HG03469 (cell line): Measurements from ENCODE around the gene TCF7L2.
"Not testable (repeated sequence)": the region's sequence is repeated elsewhere in the genome, so short reads cannot be mapped to it uniquely, and the experiment has no call there.

Experiments used
- ATAC-seq: cut with Tn5 transposase; IDR thresholded peaks from one replicate; pipeline ENCODE4 v1.9.1; 2021; ENCODE audit warnings: mild to moderate bottlenecking, moderate library complexity, moderate number of reproducible peaks; ENCODE audit not compliant: unreplicated experiment

The TCF7L2 gene

DNA sequence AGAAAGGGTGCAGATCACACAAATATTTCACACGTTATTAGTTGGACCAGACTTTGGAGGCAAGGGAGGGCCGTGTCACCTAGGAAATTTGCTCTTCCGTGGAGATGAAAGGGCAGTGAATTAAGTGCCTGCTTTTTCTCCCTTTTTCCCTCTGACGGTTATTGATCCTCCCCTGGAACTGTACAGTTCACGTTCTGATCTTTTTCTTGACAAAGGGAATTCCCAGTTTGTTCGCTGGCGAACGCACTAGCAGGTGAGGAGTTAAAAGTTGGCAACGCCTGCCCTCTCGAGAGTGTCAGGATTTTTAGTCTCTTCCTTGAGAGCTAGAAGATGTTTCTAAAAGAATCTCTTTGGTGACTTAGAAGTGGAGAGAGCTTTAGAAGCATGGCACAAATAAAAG, 111.5 kb downstream of the TCF7L2 start:
- ATAC-seq, result no peak

DNA sequence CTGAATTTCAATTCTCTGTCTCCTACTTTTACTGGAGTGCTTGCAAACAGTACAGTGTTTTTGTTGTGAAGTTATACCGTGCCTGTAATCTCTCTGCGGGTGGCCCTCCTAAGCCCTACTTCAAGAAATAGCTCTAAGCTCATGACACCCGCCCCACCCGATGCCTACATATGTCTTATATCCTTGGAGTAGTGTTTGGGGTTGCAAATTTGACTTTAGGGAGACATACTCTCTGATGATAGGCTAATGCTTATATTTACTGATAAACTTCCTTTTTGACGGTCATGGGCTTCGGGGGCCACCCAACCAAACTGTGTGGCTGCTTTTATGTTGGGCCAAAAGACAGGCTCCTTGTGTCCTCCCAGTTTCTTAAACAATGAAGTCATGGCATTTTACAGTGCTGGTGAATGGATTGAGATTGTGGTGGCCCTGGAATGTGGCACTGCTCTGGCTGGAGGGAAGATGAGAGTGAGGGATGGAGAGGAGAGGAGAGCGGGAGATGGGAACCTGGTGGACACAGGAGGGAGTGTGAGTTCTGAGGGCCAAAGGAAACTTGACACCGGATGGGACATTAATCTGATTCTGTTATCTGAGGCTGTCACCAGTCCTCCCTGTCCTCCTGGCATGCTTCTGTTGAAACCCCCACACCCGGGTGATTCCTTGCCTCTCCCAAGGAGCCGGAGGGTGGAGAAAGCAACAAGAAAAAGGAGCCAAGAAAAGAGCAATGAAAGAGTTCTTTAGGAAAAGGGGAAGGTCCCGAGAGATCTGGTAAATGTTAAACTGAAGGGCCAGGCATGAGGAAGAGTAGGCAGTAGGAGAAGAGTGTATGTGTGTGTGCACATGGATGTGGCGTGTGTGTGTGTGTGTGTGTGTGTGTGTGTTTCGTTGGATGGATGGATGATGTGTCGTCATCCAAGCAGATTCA, 113.3 kb downstream of the TCF7L2 start:
- no peak for ATAC-seq

DNA sequence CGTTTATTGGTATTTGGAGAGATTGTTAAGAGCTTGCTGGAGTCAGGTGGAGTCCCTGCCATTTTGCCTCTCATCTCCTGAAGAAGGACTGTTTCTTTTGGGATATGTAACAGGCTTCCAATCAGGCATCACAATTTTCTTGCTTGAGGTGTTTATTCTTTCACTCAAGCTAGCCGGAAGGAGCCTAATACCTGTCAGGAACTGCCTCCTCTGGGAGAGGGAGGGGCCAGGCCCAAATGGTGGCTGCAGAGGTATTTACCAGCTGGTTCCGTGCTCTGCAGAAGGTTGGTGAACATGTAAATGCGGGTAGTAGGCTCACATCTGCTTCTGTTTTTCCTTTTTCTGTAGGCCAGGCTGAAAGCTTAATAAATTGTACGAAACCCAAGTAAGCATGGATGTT, 114.0 kb downstream of the TCF7L2 start:
- ATAC-seq, result no peak

DNA sequence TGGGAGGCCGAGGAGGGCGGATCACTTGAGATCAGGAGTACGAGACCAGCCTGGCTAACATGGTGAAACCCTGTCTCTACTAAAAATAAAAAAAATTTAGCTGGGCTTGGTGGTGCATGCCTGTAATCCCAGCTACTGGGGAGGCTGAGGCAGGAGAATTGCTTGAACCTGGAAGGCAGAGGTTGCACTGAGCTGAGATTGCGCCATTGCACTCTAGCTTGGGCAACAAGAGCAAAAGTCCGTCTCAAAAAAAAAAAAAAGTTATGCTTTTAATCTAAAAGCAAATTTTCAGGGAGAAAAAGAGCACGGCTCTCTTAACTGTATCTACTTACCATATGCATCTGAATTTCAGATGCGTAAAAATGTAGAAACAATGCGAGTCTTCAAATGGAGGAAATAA, 116.1 kb downstream of the TCF7L2 start:
- not testable (repeated sequence) for ATAC-seq

DNA sequence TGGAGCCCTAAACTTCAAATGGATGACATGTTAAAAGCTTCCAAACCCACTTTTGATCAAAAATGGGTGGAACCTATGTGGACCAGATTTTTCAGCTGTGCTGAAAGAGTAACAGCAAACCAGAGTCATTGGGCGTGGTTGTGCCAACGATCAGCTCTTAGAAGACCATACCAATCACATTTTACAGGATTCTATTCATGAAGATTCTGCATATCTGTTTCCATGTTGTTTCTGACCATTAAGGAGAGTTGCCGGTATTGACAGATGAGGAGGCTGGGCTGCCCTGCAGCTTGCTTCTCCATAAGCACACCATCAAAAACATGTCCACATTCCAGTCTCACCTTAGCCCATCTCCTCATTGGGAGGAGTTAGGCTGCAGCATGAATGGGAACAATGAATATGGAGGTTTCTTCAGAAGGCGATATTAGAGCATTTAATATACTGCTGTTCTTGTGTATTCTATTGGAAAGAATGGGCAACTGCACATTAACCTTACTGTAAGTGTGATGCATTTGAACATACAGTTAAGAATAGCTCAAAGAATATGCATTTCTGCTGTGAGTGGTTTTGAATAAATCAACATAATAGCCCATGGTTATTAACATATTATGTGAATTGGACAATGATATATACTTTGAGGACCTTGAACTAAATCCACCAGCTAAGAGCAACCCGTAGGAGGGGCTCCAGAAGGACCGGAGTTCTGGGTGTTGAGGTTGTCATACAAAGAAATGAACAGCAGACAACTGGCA, 116.7 kb downstream of the TCF7L2 start:
- no peak for ATAC-seq

- no peak for ATAC-seq
These were observed 117.5 kb downstream of the TCF7L2 start for GRCh38 chr10:113067501-113067900.

DNA sequence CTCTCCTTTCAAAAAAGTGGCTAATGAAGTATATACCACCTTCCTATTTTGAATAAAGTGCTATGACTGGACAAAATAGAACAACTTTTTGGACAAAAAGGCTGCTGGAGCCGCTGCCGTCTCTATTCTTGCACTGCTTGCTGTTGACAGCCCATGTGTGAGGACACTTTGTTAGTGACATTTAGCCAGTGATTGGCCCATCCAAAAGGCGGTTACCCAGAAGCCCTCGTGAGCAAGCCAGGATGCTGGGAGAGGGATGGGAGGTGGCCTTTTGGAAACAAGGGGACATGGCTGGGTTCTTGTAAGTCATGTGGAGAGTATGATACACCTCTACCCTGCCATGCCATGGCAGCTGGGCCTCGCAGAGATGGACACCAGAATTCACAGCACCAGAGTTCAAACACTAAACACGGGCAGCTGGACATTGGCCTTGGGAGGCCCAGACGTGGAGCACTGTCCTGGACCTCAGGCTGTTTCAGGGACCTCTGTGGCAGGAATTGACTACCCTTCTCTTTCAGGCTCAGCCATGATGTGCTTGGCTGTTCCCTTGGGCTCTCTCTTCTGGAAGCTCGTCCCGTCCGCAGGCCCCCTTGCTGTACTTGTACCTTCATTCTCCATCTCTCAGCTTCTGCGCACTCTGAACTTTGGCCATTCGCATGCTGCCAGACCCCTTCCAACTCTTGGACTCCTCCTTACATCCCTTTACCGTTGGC, 118.3 kb downstream of the TCF7L2 start:
- ATAC-seq, result no peak

- no peak for ATAC-seq
These were observed 119.5 kb downstream of the TCF7L2 start for GRCh38 chr10:113069595-113069994.

GRCh38 chr10:113071446-113071845, 121.4 kb downstream of the TCF7L2 start:
- ATAC-seq, result no peak

- ATAC-seq, result no peak
These were observed 123.6 kb downstream of the TCF7L2 start for GRCh38 chr10:113073549-113074189.

DNA sequence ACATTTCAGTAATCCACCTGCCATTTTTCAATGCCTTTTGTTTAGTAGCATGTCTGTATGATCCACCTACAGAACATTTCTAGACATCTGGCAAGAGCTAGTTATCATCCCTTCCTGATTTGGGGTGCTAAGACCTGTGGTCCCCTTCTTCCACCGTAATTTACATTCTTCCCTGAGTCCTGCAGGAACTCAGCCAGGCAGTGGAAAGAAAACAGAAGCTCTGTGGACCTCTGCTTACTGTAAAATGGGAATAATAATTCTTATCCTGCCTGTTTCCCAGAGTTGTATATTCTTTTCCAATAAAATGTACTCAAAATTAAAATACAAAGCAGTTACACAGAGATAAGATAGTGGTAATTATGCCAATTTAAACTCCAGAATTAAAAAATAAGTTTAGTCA, 126.9 kb downstream of the TCF7L2 start:
- ATAC-seq, result no peak

DNA sequence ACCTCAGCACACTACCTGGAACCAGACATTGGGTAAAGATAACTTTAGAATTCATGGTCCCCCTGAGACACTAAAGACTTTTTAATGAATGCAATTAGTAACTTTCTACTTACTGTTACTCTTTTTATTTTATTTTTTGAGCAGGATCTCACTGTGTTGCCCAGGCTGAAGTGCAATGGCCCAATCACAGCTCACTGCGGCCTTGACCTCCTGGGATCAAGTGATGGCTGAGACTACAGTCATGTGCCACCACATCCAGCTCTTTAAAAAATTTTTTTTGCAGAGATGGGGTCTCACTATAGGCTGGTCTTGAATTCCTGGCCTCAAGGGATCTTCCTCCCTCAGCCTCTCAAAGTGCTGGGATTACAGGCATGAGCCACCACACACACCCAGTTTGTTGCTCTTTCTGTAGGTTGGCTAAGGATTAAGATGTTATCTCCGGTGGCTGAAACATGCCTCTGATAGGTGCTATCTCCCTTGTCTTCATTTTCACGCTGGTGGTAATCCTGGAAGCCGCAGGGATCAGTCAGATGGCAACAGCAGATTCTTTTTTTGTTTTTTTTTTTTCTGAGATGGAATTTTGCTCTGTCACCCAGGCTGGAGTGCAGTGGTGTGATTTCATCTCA, 128.3 kb downstream of the TCF7L2 start:
- ATAC-seq, result no peak

- ATAC-seq, result no peak
These were observed 130.2 kb downstream of the TCF7L2 start for GRCh38 chr10:113080061-113080924.

DNA sequence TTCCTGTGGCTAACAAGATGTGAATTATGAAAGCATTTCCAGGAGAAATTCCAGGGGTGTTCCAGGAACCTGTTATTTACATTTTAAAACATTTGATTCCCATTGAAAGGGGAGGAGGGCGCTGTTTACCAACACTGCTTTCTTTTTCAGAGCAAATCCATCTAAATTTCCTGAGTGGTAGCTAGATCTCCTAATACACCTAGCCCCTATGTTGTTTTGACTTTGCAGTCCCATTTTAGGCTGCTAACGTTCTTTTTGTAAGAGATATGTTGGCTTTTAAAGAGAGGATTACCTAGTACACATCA, 130.8 kb downstream of the TCF7L2 start:
- ATAC-seq, result no peak

GRCh38 chr10:113084031-113084430, 134.0 kb downstream of the TCF7L2 start:
- no peak for ATAC-seq

DNA sequence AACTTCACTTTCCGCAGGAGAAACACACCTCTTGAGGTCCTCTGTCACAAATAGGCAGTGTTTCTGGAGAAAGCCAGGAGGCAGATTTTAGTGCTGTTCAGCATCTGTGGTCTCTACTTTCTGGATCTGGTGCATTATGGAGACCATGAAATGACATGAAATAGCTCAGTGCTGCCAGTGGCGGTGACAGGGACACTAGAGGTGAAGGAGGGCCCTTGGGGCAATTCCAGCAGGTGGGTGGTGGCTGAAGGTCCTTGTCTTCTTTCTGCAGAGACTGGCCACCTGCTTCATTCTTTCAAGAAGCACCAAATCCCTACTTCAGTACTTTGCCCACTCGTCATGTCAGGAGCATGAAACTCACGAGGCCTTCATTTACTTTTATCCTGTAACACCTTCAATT, 135.7 kb downstream of the TCF7L2 start:
- ATAC-seq, result no peak

DNA sequence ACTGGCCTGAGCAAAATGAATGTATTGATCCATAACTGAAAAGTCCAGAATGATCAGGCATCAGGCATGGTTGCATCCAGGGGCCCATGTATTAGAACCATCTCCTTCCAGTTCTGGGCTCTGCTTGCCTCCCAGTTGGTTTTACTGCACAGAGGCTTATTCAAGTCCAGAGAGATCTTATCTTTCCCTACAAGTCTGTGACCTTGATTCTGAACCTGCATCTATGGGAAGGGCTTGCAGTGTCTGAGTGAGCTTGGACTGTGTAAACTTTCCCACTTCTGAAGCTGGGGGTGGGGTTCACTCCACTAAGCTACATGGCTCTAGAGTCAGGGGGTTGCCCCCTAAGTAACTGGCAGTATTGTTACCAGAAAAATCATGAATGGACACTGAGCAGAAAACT, 136.2 kb downstream of the TCF7L2 start:
- ATAC-seq, result no peak

DNA sequence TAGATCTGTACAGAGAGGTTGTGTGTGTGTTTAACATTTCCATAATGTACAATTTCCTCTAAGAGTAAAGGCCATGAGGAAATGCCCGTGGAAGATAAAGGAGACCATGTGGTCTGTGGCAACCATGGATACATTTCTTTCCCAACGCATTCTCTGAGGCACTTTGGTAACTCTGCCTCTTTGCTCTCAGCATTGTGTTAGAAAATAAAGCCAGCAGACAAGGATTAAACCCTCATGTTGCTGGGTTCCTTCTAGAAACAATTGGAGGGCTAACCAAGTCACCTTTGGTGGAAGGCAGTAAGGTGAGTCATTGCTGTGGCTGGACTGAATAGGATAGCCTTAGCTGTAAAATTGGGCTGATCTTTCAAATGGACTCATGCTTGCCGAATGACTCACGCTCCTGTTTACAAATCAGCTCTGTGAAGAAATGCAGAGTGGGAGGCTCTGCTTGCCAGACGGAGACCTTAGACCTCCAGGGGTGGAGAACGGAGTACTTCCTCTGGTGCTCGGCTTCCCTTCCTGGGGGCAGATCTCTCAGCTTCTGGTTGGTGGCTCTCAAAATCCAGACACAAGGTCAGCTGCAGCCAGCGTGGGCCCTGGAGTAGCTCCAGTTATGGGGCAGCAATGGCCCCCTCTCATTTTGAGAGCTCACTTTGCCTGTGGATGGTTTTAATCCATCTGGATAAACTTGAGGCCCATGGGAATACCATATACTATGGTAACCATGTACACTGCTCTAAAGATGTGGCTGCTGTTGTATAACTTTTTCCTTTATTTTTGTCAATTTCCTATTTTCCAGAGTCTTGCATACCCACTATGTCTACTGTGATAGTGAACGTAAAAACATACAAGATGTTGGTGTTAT, 137.3 kb downstream of the TCF7L2 start:
- ATAC-seq, result no peak

DNA sequence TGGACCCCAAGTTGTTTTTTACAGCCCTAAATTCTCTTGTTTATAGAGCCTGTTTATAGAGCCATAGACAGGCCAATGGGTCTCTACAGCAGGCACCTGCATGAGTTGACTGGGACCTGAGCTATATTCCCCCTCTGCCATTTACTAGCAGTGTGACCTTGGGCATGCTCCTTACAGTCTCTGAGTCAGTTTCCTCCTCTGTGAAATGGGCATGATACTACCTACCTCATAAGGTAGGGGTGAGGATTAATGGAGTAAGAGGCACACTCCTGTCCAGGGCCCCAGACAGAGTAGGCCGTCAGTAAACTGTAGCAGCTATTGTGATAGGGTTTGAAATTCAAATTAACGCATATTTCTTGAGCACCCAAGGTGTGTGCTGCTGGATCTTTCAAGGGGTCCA, 138.1 kb downstream of the TCF7L2 start:
- no peak for ATAC-seq
